K562 (cell line): Measurements from ENCODE around the gene SERPINA5.

ENCODE experiments used
- ARNT ChIP-seq, 2 experiments: fragments of 450-650 bp; IDR thresholded peaks; 2 replicates each; pipeline ENCODE4 v1.6.1; 2016; ENCODE audit warnings: mild to moderate bottlenecking in 1 of 2
- FOSL1 ChIP-seq: fragments of 200-800 bp; sonication (Bioruptor generic); conservative IDR thresholded peaks from 2 replicates; pipeline ENCODE4 v1.6.1; 2016; ENCODE audit warnings: missing genetic modification characterization, missing compliant biosample characterization
- SETDB1 ChIP-seq: IDR thresholded peaks from one replicate; pipeline ENCODE4 v1.6.1; 2012; ENCODE audit warnings: low read length, control low read depth, inconsistent platforms
- TRIM24 ChIP-seq, 2 experiments: fragments of 450-650 bp; IDR thresholded peaks; 2 replicates each; pipeline ENCODE4 v1.6.1; 2016
- ZNF274 ChIP-seq: IDR thresholded peaks from 2 replicates; pipeline ENCODE4 v1.6.1; 2011; ENCODE audit warnings: low read depth, mild to moderate bottlenecking, low read length, moderate library complexity, borderline replicate concordance
- TF ChIP-seq, protein P1 (sequence below): fragments of 450-650 bp; IDR thresholded peaks from 2 replicates; pipeline ENCODE4 v1.6.1; 2016; ENCODE audit warnings: antibody characterized with exemption

DNA sequence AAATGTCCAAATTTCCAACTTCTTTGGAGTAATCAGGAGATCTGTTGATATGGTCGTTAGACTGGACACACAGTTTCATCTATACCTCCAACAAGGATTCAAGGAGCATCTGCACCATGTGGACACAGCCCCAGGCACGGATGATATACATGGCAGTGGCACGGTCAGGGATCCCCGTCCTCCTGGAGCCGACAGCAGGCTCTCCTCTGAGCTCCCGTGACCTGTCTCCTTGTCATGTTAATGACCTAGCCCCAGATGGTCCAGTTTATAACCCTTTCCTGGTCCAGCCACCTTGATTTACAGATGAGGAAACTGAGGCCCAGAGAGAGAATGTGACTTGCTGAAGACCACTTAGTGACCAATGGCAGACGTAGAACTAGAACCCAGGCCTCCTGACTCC, 36.5 kb upstream of the SERPINA5 start:
- TF ChIP-seq ZNF274 (no peak), FOSL1 (tag) (no peak), TRIM24 (IDR thresholded peaks at IDR 0.05) (no peak), ARNT (IDR thresholded peaks at IDR 0.05) (no peak), SETDB1 (no peak)
- TF ChIP-seq, protein P1, sequence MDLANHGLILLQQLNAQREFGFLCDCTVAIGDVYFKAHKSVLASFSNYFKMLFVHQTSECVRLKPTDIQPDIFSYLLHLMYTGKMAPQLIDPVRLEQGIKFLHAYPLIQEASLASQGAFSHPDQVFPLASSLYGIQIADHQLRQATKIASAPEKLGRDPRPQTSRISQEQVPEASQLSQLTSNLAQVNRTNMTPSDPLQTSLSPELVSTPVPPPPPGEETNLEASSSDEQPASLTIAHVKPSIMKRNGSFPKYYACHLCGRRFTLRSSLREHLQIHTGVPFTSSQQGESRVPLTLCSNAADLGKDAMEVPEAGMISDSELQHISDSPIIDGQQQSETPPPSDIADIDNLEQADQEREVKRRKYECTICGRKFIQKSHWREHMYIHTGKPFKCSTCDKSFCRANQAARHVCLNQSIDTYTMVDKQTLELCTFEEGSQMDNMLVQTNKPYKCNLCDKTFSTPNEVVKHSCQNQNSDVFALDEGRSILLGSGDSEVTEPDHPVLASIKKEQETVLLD = no peak
